ENCODE data around the gene PAOX. TPM values are rescaled to one million over a fixed set of nuclear protein-coding genes. Genes with fewer than 3 reads are reported as not detected.
"Not testable (repeated sequence)": the region's sequence is repeated elsewhere in the genome, so short reads cannot be mapped to it uniquely, and the experiment has no call there.

PAOX gene
- total RNA-seq, 1 donor from 2014 or later = 16.9 TPM

DNA sequence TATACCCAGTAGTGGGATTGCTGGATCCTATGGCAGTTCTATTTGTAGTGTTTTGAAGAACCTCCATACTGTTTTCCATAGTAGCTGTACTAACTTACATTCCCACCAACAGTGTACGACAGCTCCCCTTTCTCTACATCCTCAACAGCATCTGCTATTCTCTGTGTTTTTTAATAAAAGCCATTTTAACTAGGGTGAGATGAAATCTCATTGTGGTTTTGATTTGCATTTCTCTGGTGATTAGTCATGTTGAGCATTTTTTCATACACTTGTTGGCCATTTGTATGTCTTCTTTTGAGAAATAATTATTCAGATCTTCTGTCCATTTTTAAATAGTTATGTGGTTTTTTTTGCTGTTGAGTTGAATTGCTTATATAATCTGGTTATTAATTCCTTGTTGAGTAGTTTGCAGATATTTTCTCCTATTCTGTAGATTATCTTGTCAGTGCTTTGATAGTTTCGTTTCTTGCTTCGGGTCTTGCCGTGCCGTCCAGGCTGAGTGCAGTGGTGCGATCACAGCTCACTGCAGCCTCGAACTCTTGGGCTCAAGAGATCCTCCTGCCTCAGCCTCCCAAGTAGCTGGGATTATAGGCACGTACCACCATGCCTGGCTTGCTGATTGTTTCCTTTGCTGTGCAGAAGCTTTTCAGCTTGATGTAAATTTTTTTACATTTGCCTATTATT, 26.9 kb downstream of the PAOX start:
- H3K27me3 ChIP-seq = no peaks in the 10 kb centered on the region
- no peak for DNase-seq (ENCODE audit: extremely low spot score in 2 of 2)
- peaks cover 0 to 54% of the 10 kb centered on the region in 2 donors for H3K36me3 ChIP-seq

DNA sequence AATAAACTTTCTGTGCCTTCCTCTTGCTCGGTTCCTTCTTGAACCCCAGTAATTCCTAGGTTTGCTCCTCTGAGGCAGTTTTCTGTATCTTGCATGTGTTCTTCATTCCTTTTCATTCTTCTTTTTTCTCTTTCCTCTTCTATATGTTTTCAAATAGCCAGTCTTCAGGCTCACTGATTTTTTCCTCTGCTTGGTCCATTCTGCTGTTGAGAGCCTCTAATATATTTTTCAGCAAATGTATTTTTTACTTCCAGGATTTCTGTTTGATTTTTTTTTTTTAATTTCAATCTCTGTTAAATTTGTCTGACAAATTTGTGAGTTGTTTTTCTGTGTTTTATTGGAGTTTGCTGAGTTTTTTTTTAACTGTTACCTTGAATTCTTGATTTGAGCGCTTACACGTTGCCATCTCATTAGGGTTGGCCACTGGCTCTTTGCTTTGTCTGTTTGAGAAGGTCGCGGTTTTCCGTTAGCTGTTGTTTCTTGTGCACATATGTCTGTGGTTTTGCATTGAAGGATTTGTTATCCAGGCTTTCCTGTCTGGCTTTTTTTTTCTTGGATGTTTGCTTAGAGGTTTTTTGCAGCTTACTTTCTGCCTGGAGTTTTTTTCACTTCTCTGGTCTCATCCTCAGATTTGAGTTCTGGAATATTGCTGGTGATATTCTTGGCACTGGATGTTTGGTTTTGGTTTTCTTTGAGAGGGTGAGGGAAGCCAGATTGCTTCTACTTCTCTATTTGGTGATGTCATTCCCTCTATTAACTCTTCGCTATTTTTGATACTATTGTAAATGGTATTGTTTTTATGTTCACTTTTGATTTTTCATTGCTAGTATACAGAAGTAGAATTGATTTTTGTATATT, 32.7 kb downstream of the PAOX start:
- Histone ChIP-seq H3K4me3 (no peak overlapping the region), H3K4me1 (no peaks in the 10 kb centered on the region), H3K36me3 (peaks cover 0 to 68% of the 10 kb centered on the region in 2 donors), H3K27me3 (no peaks in the 10 kb centered on the region), H3K27ac (no peak overlapping the region), H3K9me3 (peaks cover 19% of the 10 kb centered on the region)
- DNase-seq (ENCODE audit: extremely low spot score in 2 of 2) = no peak
- TF ChIP-seq POLR2AphosphoS5 (IDR thresholded peaks at IDR 0.05; ENCODE audit: insufficient read depth in 1 of 2, low read depth in 1 of 2) (no peak), POLR2A (IDR thresholded peaks at IDR 0.05) (no peak)
- TF ChIP-seq, protein P1, sequence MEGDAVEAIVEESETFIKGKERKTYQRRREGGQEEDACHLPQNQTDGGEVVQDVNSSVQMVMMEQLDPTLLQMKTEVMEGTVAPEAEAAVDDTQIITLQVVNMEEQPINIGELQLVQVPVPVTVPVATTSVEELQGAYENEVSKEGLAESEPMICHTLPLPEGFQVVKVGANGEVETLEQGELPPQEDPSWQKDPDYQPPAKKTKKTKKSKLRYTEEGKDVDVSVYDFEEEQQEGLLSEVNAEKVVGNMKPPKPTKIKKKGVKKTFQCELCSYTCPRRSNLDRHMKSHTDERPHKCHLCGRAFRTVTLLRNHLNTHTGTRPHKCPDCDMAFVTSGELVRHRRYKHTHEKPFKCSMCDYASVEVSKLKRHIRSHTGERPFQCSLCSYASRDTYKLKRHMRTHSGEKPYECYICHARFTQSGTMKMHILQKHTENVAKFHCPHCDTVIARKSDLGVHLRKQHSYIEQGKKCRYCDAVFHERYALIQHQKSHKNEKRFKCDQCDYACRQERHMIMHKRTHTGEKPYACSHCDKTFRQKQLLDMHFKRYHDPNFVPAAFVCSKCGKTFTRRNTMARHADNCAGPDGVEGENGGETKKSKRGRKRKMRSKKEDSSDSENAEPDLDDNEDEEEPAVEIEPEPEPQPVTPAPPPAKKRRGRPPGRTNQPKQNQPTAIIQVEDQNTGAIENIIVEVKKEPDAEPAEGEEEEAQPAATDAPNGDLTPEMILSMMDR (IDR thresholded peaks at IDR 0.05) = no peak
- intact Hi-C loops (cut with DNase I) = no loop called here

More for the DNA sequence above, 26.9 kb downstream of the PAOX start:
- H3K27ac ChIP-seq = no peak overlapping the region
- no peaks in the 10 kb centered on the region for H3K9me3 ChIP-seq
- H3K4me1 ChIP-seq = no peaks in the 10 kb centered on the region
- H3K4me3 ChIP-seq = no peak overlapping the region
- intact Hi-C loops (cut with DNase I) = no loop called here
- TF ChIP-seq, protein P1 (IDR thresholded peaks at IDR 0.05) = no peak

DNA sequence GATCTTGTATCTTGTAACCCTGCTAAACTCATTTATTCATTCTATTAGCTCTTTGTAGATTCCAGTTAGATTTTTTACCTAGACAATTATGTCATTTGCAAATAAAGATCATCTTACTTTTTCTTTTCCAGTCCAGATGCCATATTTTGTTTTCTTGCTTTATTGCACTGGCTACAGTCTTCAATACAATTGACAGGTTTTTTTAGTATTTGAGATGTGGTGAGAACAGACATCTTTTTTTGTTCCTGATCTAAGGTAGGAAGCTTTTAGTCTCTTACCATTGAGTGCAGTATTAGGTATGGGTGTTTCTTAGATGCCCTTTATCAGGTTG, 33.3 kb downstream of the PAOX start:
- H3K4me3 ChIP-seq = no peak overlapping the region
- TF ChIP-seq POLR2AphosphoS5 (IDR thresholded peaks at IDR 0.05; ENCODE audit: insufficient read depth in 1 of 2, low read depth in 1 of 2) = no peak
- TF ChIP-seq, protein P1 (IDR thresholded peaks at IDR 0.05) = no peak
- no peak for TF ChIP-seq POLR2A (IDR thresholded peaks at IDR 0.05)
- intact Hi-C loops (cut with DNase I) = no loop called here
- H3K27ac ChIP-seq = no peak overlapping the region
- DNase-seq (ENCODE audit: extremely low spot score in 2 of 2) = no peak
- peaks cover 0 to 68% of the 10 kb centered on the region in 2 donors for H3K36me3 ChIP-seq
- H3K27me3 ChIP-seq = no peaks in the 10 kb centered on the region
- no peaks in the 10 kb centered on the region for H3K4me1 ChIP-seq
- H3K9me3 ChIP-seq = peaks cover 19% of the 10 kb centered on the region

DNA sequence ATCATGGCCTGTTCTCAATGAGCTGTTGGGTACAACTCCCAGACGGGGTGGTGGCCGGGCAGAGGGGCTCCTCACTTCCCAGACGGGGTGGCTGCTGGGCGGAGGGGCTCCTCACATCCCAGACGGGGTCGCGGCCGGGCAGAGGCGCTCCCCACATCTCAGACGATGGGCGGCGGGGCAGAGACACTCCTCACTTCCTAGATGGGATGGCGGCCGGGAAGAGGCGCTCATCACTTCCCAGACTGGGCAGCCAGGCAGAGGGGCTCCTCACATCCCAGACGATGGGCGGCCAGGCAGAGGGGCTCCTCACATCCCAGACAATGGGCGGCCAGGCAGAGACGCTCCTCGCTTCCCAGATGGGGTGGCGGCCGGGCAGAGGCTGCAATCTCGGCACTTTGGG, 35.3 kb downstream of the PAOX start:
- H3K27ac ChIP-seq; H3K27me3 ChIP-seq; DNase-seq (ENCODE audit: extremely low spot score in 2 of 2); intact Hi-C loops (cut with DNase I); H3K4me3 ChIP-seq; H3K4me1 ChIP-seq: not testable (repeated sequence)
- peaks cover 19% of the 10 kb centered on the region for H3K9me3 ChIP-seq
- peaks cover 0 to 49% of the 10 kb centered on the region in 2 donors for H3K36me3 ChIP-seq

DNA sequence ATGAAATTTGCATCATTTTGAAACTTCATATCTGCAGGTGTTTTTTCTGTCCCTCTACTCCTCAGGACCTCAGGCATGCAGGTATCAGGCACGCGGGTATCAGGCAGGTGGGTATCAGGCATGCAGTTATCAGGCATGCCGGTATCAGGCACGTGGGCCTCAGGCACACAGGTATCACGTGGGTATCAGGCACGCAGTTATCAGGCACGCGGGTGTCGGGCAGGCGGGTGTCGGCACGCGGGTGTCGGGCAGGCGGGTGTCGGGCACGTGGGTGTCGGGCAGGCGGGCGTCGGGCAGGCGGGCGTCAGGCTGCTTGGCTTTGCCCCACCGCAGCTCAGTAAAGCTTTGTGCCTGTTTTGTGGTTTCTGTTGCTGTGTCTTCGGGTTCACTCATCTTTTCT, 36.7 kb downstream of the PAOX start:
- intact Hi-C loops (cut with DNase I) = no loop called here
- peaks cover 4 to 35% of the 10 kb centered on the region in 2 donors for H3K36me3 ChIP-seq
- H3K27ac ChIP-seq = no peak overlapping the region
- peaks cover 19% of the 10 kb centered on the region for H3K9me3 ChIP-seq
- no peaks in the 10 kb centered on the region for H3K27me3 ChIP-seq
- H3K4me3 ChIP-seq = no peak overlapping the region
- H3K4me1 ChIP-seq = no peaks in the 10 kb centered on the region
- TF ChIP-seq POLR2A (IDR thresholded peaks at IDR 0.05) (no peak), POLR2AphosphoS5 (IDR thresholded peaks at IDR 0.05; ENCODE audit: insufficient read depth in 1 of 2, low read depth in 1 of 2) (no peak)
- TF ChIP-seq, protein P1 (IDR thresholded peaks at IDR 0.05) = no peak
- no peak for DNase-seq (ENCODE audit: extremely low spot score in 2 of 2)
